Esophagus squamous epithelium (tissue), 4 donors: ENCODE data around the gene FOXP1.

Experiments
- CTCF ChIP-seq, 6 experiments: fragments of 450-650 bp in 4 of 6; fragments of 200-600 bp in 2 of 6; sonication (generic) in 2 of 6; IDR thresholded peaks; one replicate each; pipeline ENCODE4 v1.5.1; 2016 to 2019; ENCODE audit warnings: antibody characterized with exemption in 6 of 6, mild to moderate bottlenecking in 4 of 6, moderate library complexity in 4 of 6
- POLR2A ChIP-seq, 4 donors: fragments of 450-650 bp; IDR thresholded peaks; one replicate each; pipeline ENCODE4 v1.6.1; 2017; ENCODE audit warnings: antibody characterized with exemption in 4 of 4, mild to moderate bottlenecking in 4 of 4, moderate library complexity in 3 of 4

- TF ChIP-seq CTCF (IDR thresholded peaks at IDR 0.05), result no peak
- TF ChIP-seq POLR2A (IDR thresholded peaks at IDR 0.05), result no peak
Measured at GRCh38 chr3:71395470-71395869, 188.1 kb downstream of the FOXP1 start.
